ENCODE data around the gene HMGB3.
"Not testable (repeated sequence)": the region's sequence is repeated elsewhere in the genome, so short reads cannot be mapped to it uniquely, and the experiment has no call there.

The HMGB3 gene

DNA sequence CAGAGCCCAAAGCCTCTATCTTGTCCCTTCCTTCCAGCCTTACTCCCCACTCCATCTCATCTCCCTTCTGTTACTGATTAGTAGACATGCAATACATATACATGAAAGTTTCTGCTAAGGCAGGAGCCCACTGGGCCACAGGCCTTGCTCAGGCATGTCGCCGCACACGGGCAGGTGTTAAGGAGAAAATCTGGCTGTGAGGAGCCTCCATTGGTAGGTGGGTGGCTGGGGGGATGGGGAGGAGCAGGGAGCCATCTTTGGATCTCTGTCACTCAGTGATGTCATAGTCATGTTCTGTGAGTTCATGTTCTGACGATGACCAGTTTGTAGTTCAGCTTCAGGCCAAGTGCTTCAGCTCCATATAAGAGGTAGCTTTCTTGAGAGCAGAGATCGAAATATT lies 2.9 kb upstream of the HMGB3 start:
- no peak for DNase-seq

DNA sequence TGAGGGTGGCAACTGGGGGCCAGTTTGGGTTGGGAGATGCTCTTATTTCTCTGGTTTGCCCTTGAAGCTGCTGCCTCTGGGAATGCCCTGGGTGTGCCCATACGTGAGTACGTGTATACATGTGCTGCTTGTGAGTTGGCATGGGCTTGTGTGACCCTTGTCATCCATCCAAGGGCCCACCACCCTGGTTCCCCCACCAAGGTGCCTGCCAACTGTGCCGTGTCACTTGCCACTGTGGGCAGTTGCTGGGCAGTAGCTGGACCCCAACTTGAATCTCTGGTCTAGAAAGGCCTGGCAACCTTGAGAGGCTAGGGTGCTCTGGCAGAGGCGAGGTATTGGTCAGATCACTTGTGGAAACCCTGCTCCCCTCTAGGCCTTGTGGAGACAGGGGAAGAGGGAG lies 2.4 kb upstream of the HMGB3 start:
- DNase-seq: no peak

DNA sequence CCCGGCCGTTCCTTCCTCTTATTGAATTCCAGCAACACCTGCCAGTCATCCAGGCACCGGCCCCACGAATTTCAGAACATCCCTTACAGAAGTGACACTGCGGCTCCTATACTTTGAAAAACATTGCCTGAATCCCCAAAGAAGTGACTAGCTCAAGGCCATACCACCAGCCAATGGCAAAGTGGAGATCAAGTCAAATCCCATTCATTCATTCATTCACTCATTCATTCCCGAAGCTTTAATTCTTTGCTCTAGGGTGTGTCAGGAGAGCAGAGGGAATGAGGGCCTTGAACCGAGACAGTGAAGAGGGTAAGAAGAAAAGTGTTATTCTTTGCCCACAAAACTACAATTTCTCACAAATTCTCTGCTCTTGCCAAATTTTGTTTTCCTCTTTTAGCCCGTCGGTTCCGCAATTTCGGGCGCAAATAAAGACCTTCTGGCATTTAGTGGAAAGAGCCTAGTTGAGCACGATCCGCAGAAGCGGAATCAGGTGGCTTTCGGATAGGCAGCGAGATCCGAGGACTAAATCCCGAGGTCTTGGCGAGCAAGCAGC lies 824 bp upstream of the HMGB3 start:
- DNase-seq: no peak

DNA sequence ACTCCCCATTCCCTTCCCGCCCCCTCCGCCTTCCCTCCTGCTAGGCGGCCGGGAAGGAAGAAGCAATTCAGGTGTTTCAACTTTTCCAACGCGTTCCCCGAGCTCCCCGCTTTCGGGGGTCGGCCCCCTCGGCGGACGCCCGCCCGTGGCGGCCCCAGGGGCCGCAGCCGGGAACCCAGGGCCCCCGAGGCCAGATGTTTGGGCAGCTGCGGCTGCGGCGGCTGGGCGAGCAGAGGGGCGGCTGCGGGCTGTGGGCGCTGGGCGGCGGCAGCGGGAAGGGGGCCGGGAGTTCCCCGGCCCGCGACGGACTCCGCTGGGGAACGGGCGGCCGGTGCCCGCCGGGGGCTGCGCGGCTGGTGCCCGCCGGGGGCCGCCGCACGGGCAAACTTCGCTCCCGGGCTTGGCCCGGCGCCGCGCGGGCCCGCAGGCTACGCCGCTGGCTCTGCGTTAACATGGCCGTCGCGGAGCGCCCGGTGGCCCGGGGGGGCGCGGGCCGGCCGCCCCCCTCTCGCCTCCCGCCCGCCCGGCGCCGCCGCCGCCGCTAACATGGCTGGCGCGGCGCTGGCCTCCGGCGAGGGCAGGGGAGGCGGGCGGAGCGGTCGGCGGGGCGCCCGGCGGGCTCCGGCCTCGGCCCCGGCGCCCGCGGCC lies 510 bp downstream of the HMGB3 start:
- no peak for DNase-seq

DNA sequence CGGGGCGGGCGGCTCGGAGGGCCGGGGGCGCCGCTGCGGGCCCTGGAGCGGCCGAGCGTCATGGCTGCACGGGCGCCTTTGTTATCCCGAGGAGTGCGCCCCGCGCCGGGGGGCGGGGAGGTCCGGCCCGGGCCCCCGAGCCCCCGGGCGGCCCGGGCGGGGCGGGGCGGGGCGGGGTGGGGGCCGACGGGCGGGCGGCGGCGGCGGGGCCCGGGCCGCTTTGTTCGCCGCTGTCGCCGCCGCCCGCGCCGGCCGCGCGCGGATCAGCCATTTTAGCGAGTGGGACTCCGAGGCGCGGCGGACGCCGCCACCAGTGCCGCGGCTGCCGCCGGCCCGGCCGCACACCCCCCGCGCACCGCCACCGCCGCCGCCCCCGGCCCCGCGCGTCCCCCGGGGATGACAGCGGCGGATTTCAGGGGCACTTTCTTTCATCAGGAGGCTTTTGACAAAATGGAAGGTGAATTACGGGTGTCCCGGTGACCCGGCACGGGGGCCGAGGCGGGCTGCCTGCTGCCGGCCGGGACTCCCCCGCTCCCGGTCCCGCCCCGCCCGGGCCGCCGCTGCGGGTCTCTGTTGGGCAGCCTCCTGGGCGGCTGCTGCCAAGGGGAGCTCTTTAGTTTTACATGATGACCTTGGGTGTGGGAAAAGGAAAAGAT lies 1.2 kb downstream of the HMGB3 start:
- DNase-seq: no peak

DNA sequence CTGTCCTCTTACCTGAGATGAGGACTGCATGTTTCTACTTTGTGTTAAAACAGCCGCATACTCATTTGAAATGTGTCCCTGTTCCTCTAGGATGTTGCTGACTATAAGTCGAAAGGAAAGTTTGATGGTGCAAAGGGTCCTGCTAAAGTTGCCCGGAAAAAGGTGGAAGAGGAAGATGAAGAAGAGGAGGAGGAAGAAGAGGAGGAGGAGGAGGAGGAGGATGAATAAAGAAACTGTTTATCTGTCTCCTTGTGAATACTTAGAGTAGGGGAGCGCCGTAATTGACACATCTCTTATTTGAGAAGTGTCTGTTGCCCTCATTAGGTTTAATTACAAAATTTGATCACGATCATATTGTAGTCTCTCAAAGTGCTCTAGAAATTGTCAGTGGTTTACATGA lies 4.6 kb downstream of the HMGB3 start:
- not testable (repeated sequence) for DNase-seq

DNA sequence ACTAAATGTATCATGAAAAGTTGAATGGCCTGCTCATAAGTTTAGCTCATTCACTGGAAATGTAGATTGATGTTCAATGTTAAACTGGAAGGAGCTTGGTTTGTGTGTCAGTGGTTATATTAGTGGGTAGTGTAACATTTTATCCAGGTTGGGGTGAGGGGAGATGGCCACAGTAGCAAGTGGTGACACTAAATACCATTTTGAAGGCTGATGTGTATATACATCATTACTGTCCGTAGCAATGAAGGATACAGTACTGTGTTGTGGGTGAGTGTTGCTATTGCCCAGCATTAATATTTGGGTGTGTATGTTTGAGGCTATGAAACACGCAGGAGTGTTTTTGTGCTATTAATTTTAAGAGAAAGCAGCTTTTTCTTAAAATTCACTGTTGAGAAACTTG lies 6.3 kb downstream of the HMGB3 start:
- DNase-seq: no peak

DNA sequence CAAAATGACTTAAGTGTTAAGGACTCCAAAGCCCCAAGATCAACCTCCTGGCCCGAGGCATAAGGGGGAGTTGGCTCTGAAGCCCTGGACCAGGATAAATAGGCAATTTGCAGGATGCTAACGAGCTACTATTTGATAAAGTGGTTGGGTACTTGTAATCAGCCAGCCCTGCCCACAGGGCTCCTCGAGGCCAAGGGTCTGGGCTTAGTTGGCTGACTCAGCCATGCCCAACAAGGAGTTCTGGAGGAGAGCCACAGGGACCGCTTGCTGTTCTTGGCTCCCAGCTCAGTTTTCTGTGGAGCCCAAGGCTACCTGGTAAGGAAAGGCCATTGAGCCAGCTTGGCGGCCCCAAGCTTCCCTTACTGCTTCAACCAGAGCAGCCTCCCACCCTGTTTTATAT lies 7.8 kb downstream of the HMGB3 start:
- no peak for DNase-seq

DNA sequence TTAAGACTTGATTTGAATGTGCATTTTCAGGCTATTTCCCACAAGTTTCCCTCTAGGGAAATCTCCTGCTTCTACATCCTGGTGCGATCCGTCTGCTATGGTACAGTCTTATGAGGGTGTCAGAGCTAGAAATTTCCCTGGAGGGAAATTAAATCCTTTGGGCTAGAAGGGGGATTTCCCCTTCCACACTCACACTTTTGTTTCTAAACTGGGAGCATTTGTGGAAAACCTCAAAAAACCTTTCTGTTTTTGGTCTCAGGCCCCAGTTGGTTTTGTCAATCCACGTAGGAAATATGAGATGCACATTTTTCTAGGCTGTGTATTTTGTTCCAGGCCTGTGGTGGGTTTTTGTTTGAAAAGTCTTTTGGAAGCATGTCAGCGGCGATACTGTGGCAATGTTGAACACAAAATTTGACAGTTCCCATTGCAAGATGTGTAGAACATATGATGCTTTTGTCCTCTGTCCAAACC lies 17.8 kb downstream of the HMGB3 start:
- no peak for DNase-seq

DNA sequence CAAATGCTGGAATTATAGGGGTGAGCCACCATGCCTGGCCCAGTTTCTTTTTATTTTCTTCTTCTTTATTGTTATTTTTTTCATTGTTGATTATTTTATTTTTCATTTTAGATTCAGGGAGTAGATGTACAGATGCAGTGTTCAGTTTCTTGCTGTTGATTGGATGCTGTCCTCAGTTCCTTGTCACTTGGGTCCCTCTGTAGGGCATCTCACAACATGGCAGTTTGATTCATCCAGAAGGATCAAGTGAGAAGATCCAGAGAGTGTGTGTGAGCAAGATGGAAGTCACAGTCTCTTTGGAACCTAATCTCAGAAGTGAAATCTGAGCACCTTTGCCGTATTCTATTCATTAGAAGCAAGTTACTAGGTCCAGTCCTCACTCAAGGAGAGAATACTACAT lies 20.9 kb downstream of the HMGB3 start:
- DNase-seq: peak; percentile 17

DNA sequence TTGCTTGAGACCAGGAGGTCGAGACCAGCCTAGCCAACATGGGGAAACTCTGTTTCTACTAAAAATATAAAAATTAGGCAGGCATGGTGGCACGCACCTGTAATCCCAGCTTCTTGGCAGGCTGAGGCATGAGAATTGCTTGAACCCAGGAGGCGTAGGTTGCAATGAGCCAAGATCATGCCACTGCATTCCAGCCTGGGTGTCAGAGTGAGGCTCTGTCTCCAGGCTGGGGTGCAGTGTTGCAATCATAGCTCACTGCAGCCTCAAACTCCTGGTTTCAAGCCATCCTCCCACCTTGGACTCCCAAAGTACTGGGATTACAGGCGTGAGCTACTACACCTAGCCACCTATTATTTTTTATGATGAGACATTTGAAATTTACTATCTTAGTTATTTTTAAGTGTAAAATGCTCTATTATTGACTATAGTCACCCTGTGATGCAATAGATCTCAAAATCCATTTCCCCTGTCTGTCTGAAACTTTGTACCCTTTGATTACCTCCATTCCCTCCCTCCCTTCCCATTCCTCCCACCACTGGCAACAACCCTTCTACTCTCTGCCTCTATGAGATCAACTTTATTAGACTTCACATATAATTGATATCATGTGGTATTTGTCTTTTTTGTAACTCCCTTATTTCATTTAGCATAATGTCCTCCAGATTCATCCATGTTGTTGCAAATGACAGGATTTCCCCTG lies 23.4 kb downstream of the HMGB3 start:
- DNase-seq: no peak

DNA sequence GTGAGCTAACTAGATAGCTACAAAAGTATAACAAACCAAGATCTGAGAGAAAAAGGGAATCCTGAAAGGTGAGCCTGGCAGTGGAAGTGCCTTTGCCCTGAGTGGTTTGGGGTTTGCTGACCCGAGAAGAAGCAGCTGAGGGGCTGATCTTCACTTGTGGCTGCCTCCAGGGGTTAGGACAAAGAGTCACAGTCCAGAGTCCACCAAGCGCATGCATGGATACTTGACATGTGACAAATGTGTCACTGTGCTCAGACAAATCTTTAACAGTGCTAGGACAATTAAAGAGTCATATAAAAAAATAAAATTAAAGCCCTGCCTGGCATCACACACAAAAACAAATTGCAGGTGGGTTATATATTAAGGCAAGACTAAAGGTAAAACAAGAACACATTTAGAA lies 26.4 kb downstream of the HMGB3 start:
- DNase-seq: no peak

DNA sequence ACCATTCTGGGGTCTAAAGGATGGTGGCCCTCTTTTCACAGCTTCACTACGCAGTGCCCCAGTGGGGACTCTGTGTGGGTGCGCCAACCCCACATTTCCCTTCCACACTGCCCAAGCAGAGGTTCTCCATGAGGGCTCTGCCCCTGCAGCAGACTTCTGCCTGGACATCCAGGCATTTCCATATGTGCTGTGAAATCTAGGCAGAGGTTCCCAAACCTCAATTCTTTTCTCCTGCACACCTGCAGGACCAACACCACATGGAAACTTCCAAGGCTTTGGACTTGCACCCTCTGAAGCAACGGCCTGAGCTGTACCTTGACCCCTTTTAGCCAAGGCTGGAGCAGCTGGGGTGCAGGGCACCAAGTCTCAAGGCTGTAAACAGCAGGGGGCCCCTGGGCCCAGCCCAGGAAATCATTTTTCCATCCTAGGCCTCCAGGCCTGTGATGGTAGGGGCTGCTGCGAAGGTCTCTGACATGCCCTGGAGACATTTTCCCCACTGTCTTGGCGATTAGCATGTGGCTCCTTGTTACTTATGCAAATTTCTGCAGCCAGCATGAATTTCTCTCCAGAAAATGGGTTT lies 30.1 kb downstream of the HMGB3 start:
- no peak for DNase-seq

DNA sequence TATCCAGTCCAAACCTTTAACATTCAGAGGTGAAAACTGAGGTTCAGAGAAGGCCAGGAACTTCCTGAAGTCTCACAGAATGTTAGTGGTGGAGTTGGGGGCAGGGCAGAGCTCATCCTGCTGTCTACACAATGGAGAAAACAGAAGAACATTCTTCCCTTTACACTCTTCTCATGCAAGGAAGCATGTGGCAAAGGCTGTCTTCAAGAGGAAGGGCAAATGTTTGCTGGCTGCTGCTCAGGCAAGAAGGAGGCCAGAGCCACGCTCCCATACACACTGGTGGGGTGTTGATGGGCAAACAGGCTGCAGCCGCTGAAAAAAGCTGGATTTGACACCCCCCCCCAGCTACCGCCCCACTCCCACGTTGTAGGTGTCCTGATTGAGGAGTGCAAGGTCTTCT lies 32.5 kb downstream of the HMGB3 start:
- DNase-seq: no peak

DNA sequence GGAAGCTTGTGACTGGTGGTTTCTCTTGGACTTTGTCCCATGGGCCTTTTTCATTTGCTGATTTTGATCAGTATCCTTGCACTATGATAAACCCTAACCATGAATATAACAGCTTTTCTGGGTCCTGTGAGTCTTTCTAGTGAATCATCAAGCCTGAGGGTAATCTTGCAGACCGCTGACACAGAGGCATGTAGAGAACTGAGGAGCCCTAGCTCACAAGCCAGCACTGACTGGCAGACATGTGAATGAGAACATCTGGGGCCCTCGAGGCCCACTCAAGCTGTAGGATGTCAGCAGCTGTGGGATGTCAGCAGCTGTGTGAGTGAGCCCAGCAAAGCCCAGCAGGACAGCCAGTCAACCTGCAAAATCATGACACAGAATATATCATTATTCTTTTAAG lies 36.7 kb downstream of the HMGB3 start:
- DNase-seq: no peak

DNA sequence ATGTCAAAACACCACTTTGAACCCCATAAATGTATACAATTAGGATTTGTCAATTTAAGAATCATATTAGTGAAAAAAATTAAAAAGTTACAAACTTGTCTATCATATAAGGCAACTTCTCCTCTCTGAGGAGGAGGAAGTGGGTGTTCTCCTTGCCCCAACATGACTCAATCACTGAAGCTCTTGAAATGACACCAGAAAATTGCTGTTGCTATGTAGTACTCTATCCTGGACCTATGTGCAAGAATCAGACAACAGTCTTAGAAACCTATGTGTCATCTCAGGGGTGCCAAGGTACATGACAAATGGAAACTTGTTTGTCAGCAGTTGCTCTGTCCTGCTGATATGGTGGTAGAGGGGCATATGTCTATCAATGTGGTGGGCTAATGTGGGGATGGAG lies 47.7 kb downstream of the HMGB3 start:
- DNase-seq: no peak

DNA sequence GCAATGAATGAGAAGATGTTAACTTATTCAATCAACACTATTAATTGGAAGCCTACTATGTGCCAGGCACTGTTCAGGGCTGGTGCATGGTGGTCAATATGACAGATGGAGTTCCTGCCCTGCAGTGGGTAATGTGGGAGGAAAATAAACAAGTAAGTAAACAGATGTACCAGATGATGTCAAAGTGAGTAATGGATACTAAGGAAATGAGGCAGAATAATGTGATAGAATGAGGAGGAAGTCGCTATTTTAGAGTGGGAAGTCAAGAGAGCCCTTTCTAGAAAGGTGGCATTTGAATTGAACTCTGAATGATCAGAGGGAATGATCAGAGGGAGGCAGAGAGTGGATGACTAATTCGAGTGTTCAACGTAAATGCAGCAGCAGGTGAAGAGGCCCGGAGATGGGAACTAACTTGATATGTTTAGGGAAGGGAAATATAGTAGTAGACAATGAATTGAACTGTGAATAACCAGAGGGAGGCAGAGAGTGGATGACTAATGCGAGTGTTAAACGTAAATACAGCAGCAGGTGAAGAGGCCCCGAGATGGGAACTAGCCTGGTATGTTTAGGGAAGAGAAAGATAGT lies 48.3 kb downstream of the HMGB3 start:
- DNase-seq: no peak

DNA sequence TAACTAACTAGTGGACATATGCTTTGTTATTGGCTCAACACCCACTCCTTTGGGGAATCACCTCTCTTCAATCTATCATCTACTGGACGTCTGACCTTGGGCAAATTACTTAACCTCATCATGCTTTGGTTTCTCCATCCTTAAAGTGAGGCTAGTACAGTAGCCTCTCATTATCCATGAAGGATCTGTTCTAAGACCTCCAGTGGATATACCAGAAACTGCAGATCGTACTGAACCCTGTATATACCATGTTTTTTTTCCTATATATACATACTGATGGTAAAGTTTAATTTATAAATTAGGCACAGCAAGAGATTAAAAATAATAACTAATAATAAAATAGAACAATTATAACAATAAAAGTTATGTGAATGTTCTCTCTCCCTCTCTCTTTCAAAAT lies 56.2 kb downstream of the HMGB3 start:
- DNase-seq: no peak

All from OCI-M1 (cell line).